ENCODE data around the gene RUNX3.

The RUNX3 gene

GRCh38 chr1:24878775-24879742 is 51.0 kb downstream of the RUNX3 start:
- DNase-seq: no peak

- DNase-seq: no peak
Measured at GRCh38 chr1:24878045-24878444, 52.0 kb downstream of the RUNX3 start.

GRCh38 chr1:24875991-24876506 is 54.0 kb downstream of the RUNX3 start:
- no peak for DNase-seq

- no peak for DNase-seq
Measured at GRCh38 chr1:24875257-24875656, 54.8 kb downstream of the RUNX3 start.

- DNase-seq: no peak
Measured at GRCh38 chr1:24874611-24875234, 55.4 kb downstream of the RUNX3 start.

- DNase-seq: no peak
Measured at GRCh38 chr1:24874056-24874455, 56.0 kb downstream of the RUNX3 start.

GRCh38 chr1:24873148-24873547 is 56.9 kb downstream of the RUNX3 start:
- DNase-seq: no peak

- no peak for DNase-seq
Measured at GRCh38 chr1:24872061-24872850, 57.8 kb downstream of the RUNX3 start.

- no peak for DNase-seq
Measured at GRCh38 chr1:24871306-24871901, 58.7 kb downstream of the RUNX3 start.

- DNase-seq: peak; percentile 11 to 16
Measured at GRCh38 chr1:24870551-24871195, 59.4 kb downstream of the RUNX3 start.

- DNase-seq: no peak
Measured at GRCh38 chr1:24868016-24868875, 61.8 kb downstream of the RUNX3 start.

- no peak for DNase-seq
Measured at GRCh38 chr1:24867084-24867870, 62.8 kb downstream of the RUNX3 start.

GRCh38 chr1:24866211-24867083 is 63.6 kb downstream of the RUNX3 start:
- DNase-seq: no peak

GRCh38 chr1:24865587-24865986 is 64.5 kb downstream of the RUNX3 start:
- no peak for DNase-seq

GRCh38 chr1:24865168-24865567 is 64.9 kb downstream of the RUNX3 start:
- DNase-seq: no peak

- DNase-seq: no peak
Measured at GRCh38 chr1:24864370-24864777, 65.7 kb downstream of the RUNX3 start.

- no peak for DNase-seq
Measured at GRCh38 chr1:24862775-24863483, 67.1 kb downstream of the RUNX3 start.
